ENCODE measurements around the gene PTPRT. TPM values are rescaled to one million over a fixed set of nuclear protein-coding genes. Genes with fewer than 3 reads are reported as not detected.

PTPRT gene
- total RNA-seq, 1 experiment from 2014 or later = not detected

DNA sequence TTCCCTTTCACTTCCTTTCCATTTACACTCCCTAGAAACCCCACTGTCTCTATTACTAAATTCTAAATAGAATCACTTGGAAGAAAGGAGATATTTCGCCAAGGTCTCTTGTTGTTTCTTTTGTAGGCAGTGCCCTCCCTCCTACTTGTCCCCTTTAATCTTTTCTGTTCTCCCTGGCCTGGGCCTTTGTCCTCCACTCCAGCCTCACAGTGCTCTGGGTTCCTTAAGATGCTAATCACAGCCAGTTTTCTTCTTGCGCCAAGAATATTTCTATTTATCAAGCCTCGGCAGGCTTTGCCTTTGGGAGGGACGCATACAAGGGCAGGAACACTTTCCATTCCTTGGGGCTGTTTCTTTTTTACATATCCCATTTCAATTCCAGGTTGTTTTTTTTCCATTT is 1051.0 kb downstream of the PTPRT start:
- CTCF ChIA-PET = no interaction called here
- ATAC-seq = no peak

DNA sequence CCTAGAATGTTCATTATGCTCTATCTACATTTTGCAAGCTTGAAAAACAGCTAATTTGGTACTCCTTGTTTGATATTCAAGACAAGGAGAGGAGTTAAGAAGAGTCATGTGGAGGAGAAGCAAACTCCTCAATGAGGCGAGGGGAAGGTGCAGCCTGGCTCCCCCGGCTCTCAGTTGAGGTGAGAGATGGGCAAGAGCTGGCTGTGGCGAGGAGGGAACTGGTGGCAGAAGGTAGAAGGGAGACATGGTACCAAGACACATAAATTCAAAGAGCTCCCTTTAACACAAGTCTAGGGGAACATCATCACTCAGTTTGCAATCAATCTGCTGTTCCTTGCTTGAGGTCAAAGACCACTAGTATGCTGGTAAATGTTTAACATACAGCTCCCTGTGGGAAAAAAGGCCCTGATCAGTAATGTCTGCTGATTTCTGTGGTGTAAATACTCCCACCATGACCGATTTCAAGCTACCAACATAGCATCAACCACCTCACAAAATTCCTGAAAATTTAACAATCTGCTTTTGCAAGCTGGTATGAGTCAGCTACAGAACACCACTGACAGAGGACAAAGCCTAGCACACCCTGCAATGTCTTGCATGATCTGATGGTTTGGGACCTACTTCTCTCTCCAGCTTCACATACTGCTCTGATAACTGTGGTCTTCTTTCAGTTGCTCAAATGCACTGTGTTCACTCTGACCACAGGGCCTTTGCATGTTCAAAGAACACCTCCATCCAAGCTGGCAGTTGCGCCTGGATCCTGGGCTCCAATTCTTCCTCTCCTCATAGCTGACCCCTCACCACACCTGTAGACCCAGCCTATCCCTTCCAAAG is 1055.2 kb downstream of the PTPRT start:
- H3K36me3 ChIP-seq (ENCODE audit: low read depth, low read length) = no peaks in the 10 kb centered on the region
- CTCF ChIA-PET = no interaction called here
- H3K79me2 ChIP-seq (ENCODE audit: low read length) = no peaks in the 10 kb centered on the region

More for the DNA sequence above, 1051.0 kb downstream of the PTPRT start:
- H3K9ac ChIP-seq (ENCODE audit: low read length) = no peak overlapping the region
- intact Hi-C loops (cut with micrococcal nuclease) = no loop called here
- no TSS peak for BruUV-seq (replicated peaks)
- no peak overlapping the region for H2AFZ ChIP-seq (ENCODE audit: low read length)
- no peak for DNase-seq
- H3K9me2 ChIP-seq (replicated peaks; ENCODE audit: low read length) = no peaks in the 10 kb centered on the region
- POLR2A ChIA-PET (ENCODE audit: unreplicated experiment) = no interaction called here
- no peaks in the 10 kb centered on the region for H3K36me3 ChIP-seq (ENCODE audit: low read depth, low read length)
- no peaks in the 10 kb centered on the region for H3K4me1 ChIP-seq (ENCODE audit: insufficient read depth, low read length)
- no peaks in the 10 kb centered on the region for H3K27me3 ChIP-seq (ENCODE audit: low read length)
- no peak overlapping the region for H3K27ac ChIP-seq (ENCODE audit: low read length)
- H3K4me2 ChIP-seq (ENCODE audit: low read length) = no peak overlapping the region
- TF ChIP-seq EZH2 (IDR thresholded peaks at IDR 0.05; ENCODE audit: low read length, unreplicated experiment) (no peak), EZH2phosphoT487 (IDR thresholded peaks at IDR 0.05; ENCODE audit: borderline replicate concordance, low read length) (no peak)
- TF ChIP-seq, protein P1, sequence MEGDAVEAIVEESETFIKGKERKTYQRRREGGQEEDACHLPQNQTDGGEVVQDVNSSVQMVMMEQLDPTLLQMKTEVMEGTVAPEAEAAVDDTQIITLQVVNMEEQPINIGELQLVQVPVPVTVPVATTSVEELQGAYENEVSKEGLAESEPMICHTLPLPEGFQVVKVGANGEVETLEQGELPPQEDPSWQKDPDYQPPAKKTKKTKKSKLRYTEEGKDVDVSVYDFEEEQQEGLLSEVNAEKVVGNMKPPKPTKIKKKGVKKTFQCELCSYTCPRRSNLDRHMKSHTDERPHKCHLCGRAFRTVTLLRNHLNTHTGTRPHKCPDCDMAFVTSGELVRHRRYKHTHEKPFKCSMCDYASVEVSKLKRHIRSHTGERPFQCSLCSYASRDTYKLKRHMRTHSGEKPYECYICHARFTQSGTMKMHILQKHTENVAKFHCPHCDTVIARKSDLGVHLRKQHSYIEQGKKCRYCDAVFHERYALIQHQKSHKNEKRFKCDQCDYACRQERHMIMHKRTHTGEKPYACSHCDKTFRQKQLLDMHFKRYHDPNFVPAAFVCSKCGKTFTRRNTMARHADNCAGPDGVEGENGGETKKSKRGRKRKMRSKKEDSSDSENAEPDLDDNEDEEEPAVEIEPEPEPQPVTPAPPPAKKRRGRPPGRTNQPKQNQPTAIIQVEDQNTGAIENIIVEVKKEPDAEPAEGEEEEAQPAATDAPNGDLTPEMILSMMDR (conservative IDR thresholded peaks at IDR 0.05; ENCODE audit: low read depth, low read length) = no peak
- no peaks in the 10 kb centered on the region for H4K20me1 ChIP-seq (ENCODE audit: low read length)
- H3K9me3 ChIP-seq (ENCODE audit: low read length) = peaks cover 43% of the 10 kb centered on the region; the same call in 1 of the 2 replicates
- H3K79me2 ChIP-seq (ENCODE audit: low read length) = no peaks in the 10 kb centered on the region
- no peak overlapping the region for H3K4me3 ChIP-seq (ENCODE audit: low read length)
- no peaks in the 10 kb centered on the region for H3F3A ChIP-seq (ENCODE audit: low read length, unreplicated experiment)

More for the DNA sequence above, 1055.2 kb downstream of the PTPRT start:
- no peak overlapping the region for H3K27ac ChIP-seq (ENCODE audit: low read length)
- no peaks in the 10 kb centered on the region for H3K27me3 ChIP-seq (ENCODE audit: low read length)
- H3K4me1 ChIP-seq (ENCODE audit: insufficient read depth, low read length) = no peaks in the 10 kb centered on the region
- no TSS peak for BruUV-seq (replicated peaks)
- ATAC-seq (no peak), DNase-seq (no peak)
- H3K9me3 ChIP-seq (ENCODE audit: low read length) = peaks cover 42% of the 10 kb centered on the region
- POLR2A ChIA-PET (ENCODE audit: unreplicated experiment) = no interaction called here
- no peaks in the 10 kb centered on the region for H3K9me2 ChIP-seq (replicated peaks; ENCODE audit: low read length)
- H3K9ac ChIP-seq (ENCODE audit: low read length) = no peak overlapping the region
- no peaks in the 10 kb centered on the region for H3F3A ChIP-seq (ENCODE audit: low read length, unreplicated experiment)
- no peak for TF ChIP-seq EZH2 (IDR thresholded peaks at IDR 0.05; ENCODE audit: low read length, unreplicated experiment)
- TF ChIP-seq, protein P1 (conservative IDR thresholded peaks at IDR 0.05; ENCODE audit: low read depth, low read length) = no peak
- TF ChIP-seq EZH2phosphoT487 (IDR thresholded peaks at IDR 0.05; ENCODE audit: borderline replicate concordance, low read length) = no peak
- H2AFZ ChIP-seq (ENCODE audit: low read length) = no peak overlapping the region
- intact Hi-C loops (cut with micrococcal nuclease) = no loop called here
- no peak overlapping the region for H3K4me3 ChIP-seq (ENCODE audit: low read length)
- H4K20me1 ChIP-seq (ENCODE audit: low read length) = no peaks in the 10 kb centered on the region
- H3K4me2 ChIP-seq (ENCODE audit: low read length) = no peak overlapping the region

Data from PC-3 (cell line).